ENCODE data around the gene CDH11.

The CDH11 gene

DNA sequence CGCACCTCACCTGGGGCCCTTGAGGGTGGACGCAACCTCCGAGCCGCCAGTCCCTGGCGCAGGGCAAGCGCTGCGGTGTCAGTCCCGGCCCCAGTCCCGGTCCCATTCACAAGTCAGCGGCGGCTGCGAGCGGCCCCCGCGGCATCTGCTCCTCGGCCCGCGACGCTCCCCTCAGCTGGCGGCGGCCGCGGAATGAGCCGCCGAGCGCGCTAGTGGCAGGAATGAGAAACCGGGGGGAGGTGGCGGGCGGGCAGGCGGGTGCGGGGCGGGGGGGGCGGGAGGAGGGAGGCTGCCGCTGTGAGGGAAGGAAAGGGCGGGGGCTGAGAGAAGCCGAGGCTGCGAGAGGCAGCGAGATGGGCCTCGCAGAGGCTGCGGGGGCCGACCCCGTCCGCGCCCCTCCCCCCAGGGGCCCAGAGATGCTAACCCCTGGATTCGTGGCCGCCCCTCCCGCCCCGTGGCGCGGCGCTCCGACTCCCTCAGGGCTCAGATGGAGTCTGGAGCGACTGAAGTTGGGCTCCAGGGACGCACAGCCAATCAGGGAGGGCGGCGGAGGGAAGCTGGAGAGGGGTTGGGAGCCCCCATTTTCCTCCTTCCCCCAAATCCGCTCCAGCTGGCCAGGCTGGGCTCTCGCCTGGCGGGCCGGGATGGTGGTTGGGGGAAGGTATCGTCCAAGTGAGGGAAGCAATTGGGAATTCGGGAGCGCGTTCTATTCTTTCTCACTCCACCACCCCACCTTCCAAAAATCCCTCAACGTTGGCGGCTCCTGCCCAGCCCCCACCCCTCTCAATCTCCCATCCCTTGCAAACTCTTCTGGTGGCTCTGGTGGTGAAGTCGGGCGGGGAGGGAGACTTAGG lies at the start of gene CDH11:
Gene CDH11, minus strand, starts transcription at position 194 of the 854 bp plus-strand sequence. CDS start 117,194 bp downstream, outside the sequence.
- DNase-seq (ENCODE audit: low read depth in 3 of 3) = no peak

GRCh38 chr16:65154321-65154720 lies 32.5 kb upstream of the CDH11 start:
- DNase-seq (ENCODE audit: low read depth in 3 of 3) = no peak

DNA sequence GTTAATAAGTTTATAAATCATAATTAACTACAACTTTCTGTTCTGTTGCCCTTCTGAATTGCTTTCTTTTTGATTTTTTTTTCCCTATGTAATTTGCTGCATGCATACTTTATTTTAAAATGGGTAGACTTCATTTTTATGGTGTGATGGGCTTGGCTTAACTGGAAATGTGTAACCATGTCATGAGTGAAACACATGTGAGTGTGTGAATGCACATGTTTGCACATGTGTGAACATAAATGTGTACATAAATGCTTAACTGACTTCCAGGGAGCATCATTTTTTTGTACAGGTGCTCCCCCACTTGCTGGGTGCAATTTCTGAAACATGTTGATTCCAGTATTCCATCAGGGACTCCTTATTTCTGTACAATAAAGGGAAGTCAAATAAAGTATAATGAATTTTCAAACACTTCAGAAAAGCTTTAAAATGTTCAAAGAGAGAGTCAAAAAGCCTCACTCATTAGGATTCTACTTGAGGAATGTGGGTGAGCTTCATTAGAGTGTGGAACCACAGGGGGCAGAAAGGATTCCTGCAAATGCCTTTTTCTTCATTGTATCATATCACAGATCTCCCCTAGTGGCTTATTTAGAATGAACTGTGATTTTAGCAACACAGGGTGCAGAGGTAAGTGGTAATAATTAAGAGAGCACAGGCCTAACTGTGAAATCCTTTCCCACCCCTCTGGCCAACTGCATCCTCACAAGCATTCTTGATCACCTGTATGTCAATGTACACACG lies 31.7 kb upstream of the CDH11 start:
- no peak for DNase-seq (ENCODE audit: low read depth in 3 of 3)

GRCh38 chr16:65148804-65149203 lies 26.9 kb upstream of the CDH11 start:
- no peak for DNase-seq (ENCODE audit: low read depth in 3 of 3)

GRCh38 chr16:65142276-65142675 lies 20.4 kb upstream of the CDH11 start:
- DNase-seq (ENCODE audit: low read depth in 3 of 3) = no peak

GRCh38 chr16:65136681-65137080 lies 14.8 kb upstream of the CDH11 start:
- no peak for DNase-seq (ENCODE audit: low read depth in 3 of 3)

GRCh38 chr16:65126845-65127624 lies 5.2 kb upstream of the CDH11 start:
- DNase-seq (ENCODE audit: low read depth in 3 of 3) = no peak

- DNase-seq (ENCODE audit: low read depth in 3 of 3) = no peak
These were observed 4.0 kb upstream of the CDH11 start for GRCh38 chr16:65125871-65126270.

GRCh38 chr16:65125322-65125721 lies 3.5 kb upstream of the CDH11 start:
- no peak for DNase-seq (ENCODE audit: low read depth in 3 of 3)

DNA sequence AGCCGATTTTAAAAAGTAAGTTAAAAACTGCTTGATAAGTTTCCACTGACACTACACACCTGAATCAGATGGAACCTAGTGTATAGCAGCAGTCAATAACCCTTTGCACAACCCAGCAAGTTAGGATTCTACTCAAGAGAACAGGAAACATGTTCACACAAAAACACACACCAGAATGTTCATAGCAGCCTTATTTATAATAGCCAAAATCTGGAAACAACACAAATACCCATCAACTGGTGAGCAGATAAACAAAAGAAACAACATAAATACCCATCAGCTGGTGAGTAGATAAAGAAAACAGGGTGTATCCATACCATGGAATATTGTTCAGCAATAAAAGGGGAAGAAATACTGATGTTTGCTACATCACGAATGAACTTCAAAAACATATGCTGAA lies 2.7 kb upstream of the CDH11 start:
- no peak for DNase-seq (ENCODE audit: low read depth in 3 of 3)

- no peak for DNase-seq (ENCODE audit: low read depth in 3 of 3)
These were observed 2.3 kb upstream of the CDH11 start for GRCh38 chr16:65124212-65124548.

DNA sequence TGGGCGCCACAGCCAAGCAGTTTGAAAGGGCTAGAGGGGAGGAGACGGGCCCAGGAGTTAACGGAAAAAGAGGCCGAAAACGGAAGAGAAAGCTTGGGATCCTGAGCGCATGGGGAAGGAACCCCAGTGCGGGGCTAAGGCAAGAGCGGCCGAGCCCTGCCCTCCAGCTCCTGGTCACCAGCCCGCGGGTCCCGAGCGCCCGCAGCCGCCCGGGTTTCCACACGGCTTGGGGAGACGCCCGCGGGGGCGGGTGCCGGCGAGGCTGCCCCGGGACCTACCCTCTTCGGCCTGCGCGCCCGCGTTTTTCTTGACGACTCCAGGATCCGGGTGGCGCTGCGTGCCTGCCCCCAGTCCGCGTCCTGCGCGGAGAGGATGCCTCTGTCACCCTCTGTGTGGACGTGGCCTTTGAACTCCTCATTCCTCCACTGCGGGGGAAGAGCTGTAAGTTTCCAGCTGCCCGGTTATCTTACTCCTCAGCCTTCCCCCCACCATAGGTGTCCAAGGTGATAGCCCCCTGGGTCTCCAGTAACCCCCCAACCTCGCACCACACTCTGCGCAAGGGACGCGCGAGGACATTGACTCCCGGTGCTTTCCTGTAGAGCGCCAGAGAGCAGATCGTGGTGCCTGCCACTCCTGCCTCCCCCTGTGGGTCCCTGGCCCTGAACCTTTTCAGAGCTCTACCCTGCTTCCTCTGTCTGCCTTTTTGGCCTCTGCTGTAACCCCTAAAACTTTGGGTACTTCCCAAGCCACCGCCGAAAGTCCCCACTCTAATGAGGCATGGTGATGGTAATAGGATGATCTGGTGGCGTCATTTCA lies 1.7 kb upstream of the CDH11 start:
- no peak for DNase-seq (ENCODE audit: low read depth in 3 of 3)

GRCh38 chr16:65122724-65123395 lies 997 bp upstream of the CDH11 start:
- no peak for DNase-seq (ENCODE audit: low read depth in 3 of 3)

DNA sequence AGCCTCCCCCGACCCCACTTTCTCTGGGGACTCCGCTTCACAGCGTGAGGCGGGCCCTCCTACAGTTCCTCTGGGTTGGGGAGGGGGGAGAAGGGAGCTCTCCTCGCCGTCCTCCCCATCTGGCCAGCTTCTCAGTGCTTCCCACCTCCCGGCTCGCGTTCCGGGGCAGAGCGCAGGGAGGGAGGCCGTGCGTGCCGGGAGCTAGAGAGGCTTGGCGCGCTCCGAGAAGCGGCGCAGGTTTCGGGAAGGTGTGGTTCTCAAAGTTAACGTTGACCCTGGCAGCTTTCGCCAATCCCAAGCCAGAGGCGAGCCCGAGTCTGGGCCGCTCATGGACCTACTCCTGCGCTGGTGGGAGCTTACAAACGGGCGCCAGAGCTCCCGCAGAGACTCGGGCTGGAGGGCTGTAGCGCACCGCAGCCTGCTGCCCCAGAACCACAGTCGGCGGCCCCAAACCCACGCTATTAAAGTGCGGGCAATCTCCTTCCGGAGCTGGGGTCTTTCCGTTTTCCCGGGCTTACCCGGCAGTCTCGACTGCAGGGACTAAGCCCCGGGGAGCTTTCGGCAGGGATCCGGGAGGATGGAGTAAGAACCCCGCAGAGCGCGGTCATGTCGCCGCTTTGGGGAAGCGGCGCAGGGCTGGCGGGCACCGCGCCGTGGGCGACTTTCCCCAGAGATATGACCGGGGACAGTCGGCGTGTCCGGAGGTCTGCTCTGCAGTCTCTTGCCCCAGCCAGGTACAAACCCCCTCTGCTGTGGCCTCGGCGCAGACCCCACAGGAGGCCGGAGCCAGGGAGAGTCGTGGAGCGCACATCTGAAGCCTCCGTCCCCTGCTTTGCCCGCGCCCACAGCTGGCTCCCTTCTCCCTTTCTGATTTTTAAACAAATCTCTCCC lies 787 bp downstream of the CDH11 start:
- no peak for DNase-seq (ENCODE audit: low read depth in 3 of 3)

DNA sequence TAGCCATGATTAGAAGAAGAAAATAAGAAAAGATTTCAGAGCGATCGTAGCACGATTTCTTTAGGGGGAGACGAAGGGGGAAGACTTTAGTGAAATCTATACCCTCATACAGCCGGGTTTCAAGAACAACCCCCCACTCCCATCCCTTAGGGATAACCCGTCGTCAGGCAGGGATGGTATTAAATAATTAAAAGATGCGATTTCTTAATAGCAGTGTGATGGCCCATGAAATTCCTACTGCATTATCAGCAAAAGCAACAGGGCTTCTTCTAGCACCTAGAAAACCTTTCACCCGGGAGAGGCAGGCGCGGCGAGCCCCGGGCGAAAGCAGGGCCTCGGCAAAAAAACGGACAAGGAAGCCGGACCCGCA lies 1.4 kb downstream of the CDH11 start:
- no peak for DNase-seq (ENCODE audit: low read depth in 3 of 3)

GRCh38 chr16:65119901-65120401 lies 1.9 kb downstream of the CDH11 start:
- DNase-seq (ENCODE audit: low read depth in 3 of 3) = no peak

DNA sequence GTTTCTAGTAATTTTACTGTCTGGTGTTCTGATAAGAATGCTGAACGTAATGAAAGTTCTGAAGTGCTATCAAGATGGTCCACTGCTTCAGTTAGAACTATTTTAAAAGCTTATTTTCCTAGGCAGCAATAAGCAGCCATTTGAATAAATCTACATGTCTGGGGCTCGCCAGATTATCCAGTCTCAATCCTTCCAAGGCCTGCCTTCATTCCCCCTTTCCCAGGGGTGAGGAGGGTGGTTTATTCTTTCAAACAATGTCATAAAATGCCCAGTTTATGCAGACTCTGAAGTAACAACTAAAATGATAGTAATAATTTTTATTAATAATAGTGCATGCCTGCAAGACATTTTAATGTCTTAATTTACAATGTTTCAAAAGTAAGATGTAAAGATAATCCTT lies 2.4 kb downstream of the CDH11 start:
- DNase-seq (ENCODE audit: low read depth in 3 of 3) = no peak

DNA sequence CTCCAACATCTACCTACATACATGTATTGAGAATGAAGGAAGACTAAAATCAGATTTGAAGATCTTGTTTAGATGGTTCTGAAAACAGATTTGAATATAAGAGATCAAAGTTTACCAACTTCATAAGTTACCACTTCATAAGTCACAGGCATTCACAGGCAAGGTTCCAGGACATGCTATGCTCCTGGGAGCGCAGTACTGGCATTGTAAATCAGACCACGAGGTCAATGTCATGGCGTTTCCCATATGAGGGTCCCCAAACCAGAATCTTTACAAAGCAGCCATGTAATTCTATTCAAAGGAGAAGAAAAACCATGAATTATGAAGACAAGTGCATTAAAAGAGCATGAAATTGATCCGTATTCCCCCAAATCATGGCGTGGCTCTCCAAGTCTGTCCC lies 3.0 kb downstream of the CDH11 start:
- no peak for DNase-seq (ENCODE audit: low read depth in 3 of 3)

- DNase-seq (ENCODE audit: low read depth in 3 of 3) = no peak
These were observed 3.9 kb downstream of the CDH11 start for GRCh38 chr16:65117811-65118448.
